GM23338 (cell line): Measurements from ENCODE around the gene SMYD3. TPM values are rescaled to one million over a fixed set of nuclear protein-coding genes. Genes with fewer than 3 reads are reported as not detected.

Experiments
- ATAC-seq: fragments of 200-7000 bp; cut with Tn5 transposase; 3 replicates; pipeline ENCODE4 v1.9.1; 2020
- DNase-seq: peaks from one replicate; pipeline ENCODE4 v3.0.0-alpha.2; 2015; ENCODE audit warnings: low spot score
- H2AFZ ChIP-seq: fragments of 200-600 bp; sonication (generic); 2 replicates; pipeline ENCODE4 v1.8.0; 2016; ENCODE audit warnings: antibody characterized with exemption, mild to moderate bottlenecking, moderate library complexity
- H3F3A ChIP-seq: fragments of 200-600 bp; sonication (generic); replicated peaks from 2 replicates; pipeline ENCODE4 v1.8.0; 2017; ENCODE audit warnings: antibody characterized with exemption, mixed run types, low read depth
- H3K27ac ChIP-seq: fragments of 200-600 bp; sonication (generic); 2 replicates; pipeline ENCODE4 v1.6.1; 2016; ENCODE audit warnings: low read depth
- H3K27me3 ChIP-seq: fragments of 200-600 bp; sonication (generic); 2 replicates; pipeline ENCODE4 v1.8.0; 2016; ENCODE audit warnings: mild to moderate bottlenecking, mixed run types, moderate library complexity; ENCODE audit not compliant: insufficient read depth
- H3K36me3 ChIP-seq: fragments of 200-600 bp; sonication (generic); 2 replicates; pipeline ENCODE4 v1.8.0; 2016; ENCODE audit warnings: mild to moderate bottlenecking; ENCODE audit not compliant: insufficient read depth
- H3K4me1 ChIP-seq: fragments of 200-600 bp; sonication (generic); 2 replicates; pipeline ENCODE4 v1.8.0; 2016; ENCODE audit warnings: mild to moderate bottlenecking, moderate library complexity; ENCODE audit not compliant: insufficient read depth
- H3K4me2 ChIP-seq: fragments of 200-600 bp; sonication (generic); 2 replicates; pipeline ENCODE4 v1.7.1; 2017; ENCODE audit warnings: mixed run types
- H3K4me3 ChIP-seq: fragments of 200-600 bp; sonication (generic); 2 replicates; pipeline ENCODE4 v1.6.1; 2016; ENCODE audit warnings: mixed run types
- H3K79me2 ChIP-seq: fragments of 200-600 bp; sonication (generic); replicated peaks from 2 replicates; pipeline ENCODE4 v1.8.0; 2017; ENCODE audit warnings: mild to moderate bottlenecking; ENCODE audit not compliant: insufficient read depth
- H3K9me2 ChIP-seq: fragments of 200-600 bp; sonication (generic); 2 replicates; pipeline ENCODE4 v1.8.0; 2017; ENCODE audit not compliant: insufficient read depth
- H4K20me1 ChIP-seq: fragments of 200-600 bp; sonication (generic); replicated peaks from 2 replicates; pipeline ENCODE4 v1.8.0; 2017; ENCODE audit warnings: mild to moderate bottlenecking; ENCODE audit not compliant: insufficient read depth
- H3K27ac Mint-ChIP-seq: 2 replicates; pipeline ENCODE4 v1.8.0; 2020; ENCODE audit warnings: inconsistent platforms, mild to moderate bottlenecking, moderate library complexity, mixed read lengths
- H3K27me3 Mint-ChIP-seq: 3 replicates; pipeline ENCODE4 v1.8.0; 2022; ENCODE audit warnings: low read depth, mild to moderate bottlenecking, moderate library complexity, mixed read lengths, inconsistent platforms; ENCODE audit not compliant: insufficient read depth, poor library complexity
- H3K36me3 Mint-ChIP-seq: 3 replicates; pipeline ENCODE4 v1.8.0; 2021; ENCODE audit warnings: low read depth, mild to moderate bottlenecking, inconsistent platforms, moderate library complexity, mixed read lengths
- H3K4me1 Mint-ChIP-seq: 3 replicates; pipeline ENCODE4 v1.8.0; 2020; ENCODE audit warnings: mild to moderate bottlenecking, inconsistent platforms, mixed read lengths
- H3K4me3 Mint-ChIP-seq: 3 replicates; pipeline ENCODE4 v1.8.0; 2021; ENCODE audit warnings: moderate library complexity, mild to moderate bottlenecking, inconsistent platforms, mixed read lengths
- H3K9me3 Mint-ChIP-seq: 3 replicates; pipeline ENCODE4 v1.8.0; 2020; ENCODE audit warnings: moderate library complexity, mild to moderate bottlenecking, inconsistent platforms, mixed read lengths
- CREB1 ChIP-seq: fragments of 250-450 bp; sonication (Bioruptor Pico); IDR thresholded peaks from 2 replicates; pipeline ENCODE4 v1.5.0; 2020; ENCODE audit warnings: low read depth, mild to moderate bottlenecking, moderate library complexity
- CTCF ChIP-seq, 2 experiments: fragments of 200-600 bp in 1 of 2; sonication (generic) in 1 of 2; conservative IDR thresholded peaks; 2 replicates each; pipeline versions ENCODE4 v1.5.1 to v1.6.1; 2016 to 2017; ENCODE audit warnings: antibody characterized with exemption in 2 of 2, low read depth in 2 of 2, mild to moderate bottlenecking in 2 of 2, moderate library complexity in 1 of 2
- ETS1 ChIP-seq: IDR thresholded peaks from 2 replicates; pipeline ENCODE4 v1.6.1; 2016; ENCODE audit warnings: antibody characterized with exemption
- EZH2 ChIP-seq: fragments of 200-600 bp; sonication (generic); IDR thresholded peaks from one replicate; pipeline ENCODE4 v1.8.0; 2017; ENCODE audit warnings: antibody characterized with exemption, mild to moderate bottlenecking, low read depth; ENCODE audit not compliant: unreplicated experiment
- EZH2phosphoT487 ChIP-seq: fragments of 200-600 bp; sonication (generic); IDR thresholded peaks from one replicate; pipeline ENCODE4 v1.8.1; 2018; ENCODE audit warnings: antibody characterized with exemption; ENCODE audit not compliant: unreplicated experiment
- JUNB ChIP-seq: IDR thresholded peaks from one replicate; pipeline ENCODE4 v1.6.1; 2016; ENCODE audit warnings: antibody characterized with exemption; ENCODE audit not compliant: unreplicated experiment
- POLR2AphosphoS5 ChIP-seq: IDR thresholded peaks from 2 replicates; pipeline ENCODE4 v1.6.1; 2016; ENCODE audit warnings: antibody characterized with exemption, low read depth
- REST ChIP-seq: IDR thresholded peaks from one replicate; pipeline ENCODE4 v1.6.1; 2018; ENCODE audit warnings: antibody characterized with exemption; ENCODE audit not compliant: unreplicated experiment
- ZNF114 ChIP-seq: fragments of 250-450 bp; sonication (Bioruptor Pico); IDR thresholded peaks from 2 replicates; pipeline ENCODE4 v1.5.0; 2020; ENCODE audit warnings: mild to moderate bottlenecking, moderate library complexity
- polyA plus RNA-seq: library from polyadenylated mRNA; unstranded; fragments of >200 nt; fragmentation: Nextera tagmentation; extraction: Ambion mirVana; gene quantifications from 2 replicates; pipeline ENCODE4 v1.2.1, GENCODE V29; 2016
- total RNA-seq: library from RNA; depleted of rRNA; stranded (reverse); fragments of >200 nt; shearing (Covaris generic); gene quantifications from 2 replicates; pipeline ENCODE4 v1.2.3, GENCODE V29; 2014

The SMYD3 gene
- total and polyA plus RNA-seq, 2 experiments from 2014 or later: 31.8 to 34.4 TPM

- TF ChIP-seq REST (no peak), ETS1 (no peak), CTCF (conservative IDR thresholded peaks at IDR 0.05; ENCODE audit: low read depth in 2 of 2) (no peak), ZNF114 (no peak), EZH2 (no peak), CREB1 (CRISPR knock-in tag) (no peak), JUNB (no peak), POLR2AphosphoS5 (no peak), EZH2phosphoT487 (no peak)
Measured at GRCh38 chr1:246018146-246018545, 488.9 kb downstream of the SMYD3 start (continued).

- Mint-ChIP-seq H3K27ac (no peak overlapping the region), H3K4me3 (no peak overlapping the region), H3K4me1 (peaks cover 4% of the 10 kb centered on the region; the same call in 1 of the 3 replicates), H3K9me3 (no peaks in the 10 kb centered on the region), H3K27me3 (peaks cover 4% of the 10 kb centered on the region), H3K36me3 (no peaks in the 10 kb centered on the region)
- H3K79me2 ChIP-seq: no peaks in the 10 kb centered on the region
- H3K4me2 ChIP-seq: no peak overlapping the region
- no peaks in the 10 kb centered on the region for H4K20me1 ChIP-seq
- peak; percentile 72 to 82 for TF ChIP-seq CTCF (conservative IDR thresholded peaks at IDR 0.05; ENCODE audit: low read depth in 2 of 2)
- no peak for TF ChIP-seq REST
- H3F3A ChIP-seq: no peaks in the 10 kb centered on the region
- no peak overlapping the region for H2AFZ ChIP-seq
- H3K36me3 ChIP-seq: no peaks in the 10 kb centered on the region
- DNase-seq (peak; percentile 64), ATAC-seq (peak; percentile 67)
- no peaks in the 10 kb centered on the region for H3K4me1 ChIP-seq
- H3K27me3 ChIP-seq: no peaks in the 10 kb centered on the region
- H3K4me3 ChIP-seq: no peak overlapping the region
- H3K9me2 ChIP-seq: no peaks in the 10 kb centered on the region
- H3K27ac ChIP-seq: no peak overlapping the region
Measured at GRCh38 chr1:246012341-246012740, 494.7 kb downstream of the SMYD3 start.
